HCT116 (cell line): Measurements from ENCODE around the gene STPG1.

ENCODE experiments used
- JUND ChIP-seq: IDR thresholded peaks from 2 replicates; pipeline ENCODE4 v1.6.1; 2012
- POLR2A ChIP-seq: IDR thresholded peaks from 2 replicates; pipeline ENCODE4 v1.7.0; 2011; ENCODE audit warnings: borderline replicate concordance; ENCODE audit not compliant: insufficient read depth, insufficient read length; ENCODE audit errors: extremely low read depth
- RAD21 ChIP-seq: IDR thresholded peaks from 2 replicates; pipeline ENCODE4 v1.6.1; 2012; ENCODE audit warnings: low read depth, mild to moderate bottlenecking
- ZNF274 ChIP-seq: fragments of 200-500 bp; sonication (Bioruptor generic); IDR thresholded peaks from 2 replicates; pipeline ENCODE4 v1.6.1; 2014; ENCODE audit warnings: mild to moderate bottlenecking, low read depth, low read length, inconsistent platforms
- TF ChIP-seq, protein P1 (sequence below), 3 experiments: fragments of 200-600 bp in 1 of 3; sonication (generic) in 1 of 3; IDR thresholded peaks in 2 of 3; conservative IDR thresholded peaks in 1 of 3; 2 replicates each; pipeline ENCODE4 v1.5.1; 2012 to 2017; ENCODE audit warnings: low read depth in 2 of 3, low read length in 2 of 3, antibody characterized with exemption in 1 of 3, borderline replicate concordance in 1 of 3, control low read depth in 1 of 3, mild to moderate bottlenecking in 1 of 3, mixed read lengths in 1 of 3, mixed run types in 1 of 3, moderate library complexity in 1 of 3; ENCODE audit not compliant: insufficient read depth in 1 of 3

- TF ChIP-seq, protein P1, sequence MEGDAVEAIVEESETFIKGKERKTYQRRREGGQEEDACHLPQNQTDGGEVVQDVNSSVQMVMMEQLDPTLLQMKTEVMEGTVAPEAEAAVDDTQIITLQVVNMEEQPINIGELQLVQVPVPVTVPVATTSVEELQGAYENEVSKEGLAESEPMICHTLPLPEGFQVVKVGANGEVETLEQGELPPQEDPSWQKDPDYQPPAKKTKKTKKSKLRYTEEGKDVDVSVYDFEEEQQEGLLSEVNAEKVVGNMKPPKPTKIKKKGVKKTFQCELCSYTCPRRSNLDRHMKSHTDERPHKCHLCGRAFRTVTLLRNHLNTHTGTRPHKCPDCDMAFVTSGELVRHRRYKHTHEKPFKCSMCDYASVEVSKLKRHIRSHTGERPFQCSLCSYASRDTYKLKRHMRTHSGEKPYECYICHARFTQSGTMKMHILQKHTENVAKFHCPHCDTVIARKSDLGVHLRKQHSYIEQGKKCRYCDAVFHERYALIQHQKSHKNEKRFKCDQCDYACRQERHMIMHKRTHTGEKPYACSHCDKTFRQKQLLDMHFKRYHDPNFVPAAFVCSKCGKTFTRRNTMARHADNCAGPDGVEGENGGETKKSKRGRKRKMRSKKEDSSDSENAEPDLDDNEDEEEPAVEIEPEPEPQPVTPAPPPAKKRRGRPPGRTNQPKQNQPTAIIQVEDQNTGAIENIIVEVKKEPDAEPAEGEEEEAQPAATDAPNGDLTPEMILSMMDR (IDR thresholded peaks at IDR 0.05 in 2 of 3, conservative IDR thresholded peaks at IDR 0.05 in 1 of 3; ENCODE audit: borderline replicate concordance in 1 of 3, insufficient read depth in 1 of 3, low read depth in 2 of 3, low read length in 2 of 3): no peak
- TF ChIP-seq ZNF274 (no peak), JUND (no peak), POLR2A (no peak), RAD21 (no peak)
Measured at GRCh38 chr1:24317956-24318614, 95.5 kb downstream of the STPG1 start.
